ENCODE results near the gene LIPM. TPM values are rescaled to one million over a fixed set of nuclear protein-coding genes. Genes with fewer than 3 reads are reported as not detected.

Gene LIPM
- not detected in 2 replicates for polyA plus RNA-seq (2011; rRNA removed)
- not detected in 2 replicates for polyA plus RNA-seq (2012; cell fraction: cytosol; rRNA removed)
- not detected in 2 replicates for polyA plus RNA-seq (2012; cell fraction: nucleus; rRNA removed)
- polyA plus RNA-seq (2017; fragmentation: RNase III; extraction: RNeasy Plus Mini Kit Qiagen cat#74134 plus additional on column Dnase treatment), result not detected in 3 replicates
- polyA minus RNA-seq (2011; rRNA and poly(A)+ RNA removed), result not detected in 2 replicates

DNA sequence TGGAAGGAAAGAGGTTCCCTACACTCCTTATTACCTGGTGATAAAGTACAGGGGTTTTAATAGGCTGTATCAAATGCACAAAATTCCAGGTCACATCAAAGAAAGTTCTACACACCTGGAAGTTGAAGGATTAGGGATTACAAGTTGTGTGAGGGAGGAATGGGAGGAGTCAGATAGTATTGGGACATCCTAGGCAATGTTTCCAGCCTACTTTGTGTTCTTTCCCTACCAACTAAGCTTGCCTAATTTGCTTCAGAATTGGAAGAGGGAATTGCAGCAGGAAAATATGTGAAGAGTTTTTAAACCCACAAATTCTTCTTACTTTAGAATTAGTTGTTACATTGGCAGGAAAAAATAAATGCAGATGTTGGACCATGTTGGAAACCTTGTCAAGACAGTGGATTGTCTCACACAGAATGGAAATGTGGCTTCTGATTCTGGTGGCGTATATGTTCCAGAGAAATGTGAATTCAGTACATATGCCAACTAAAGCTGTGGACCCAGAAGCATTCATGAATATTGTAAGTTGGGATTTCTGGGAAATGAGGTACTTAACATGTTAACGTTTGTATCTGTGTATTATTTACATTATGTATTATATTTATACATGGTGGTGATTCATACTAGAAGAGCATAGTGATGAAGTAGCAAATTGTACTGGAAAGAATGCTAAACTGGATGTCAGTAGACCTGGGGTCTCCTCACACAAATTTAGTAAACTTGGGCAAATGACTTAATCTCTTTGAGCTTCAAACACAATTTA, at the start of gene LIPM:
Gene LIPM (plus strand): TSS at position 208 of the 763 bp plus-strand sequence. CDS start 167 bp downstream, at position 375.
- no peak for FAIRE-seq
- WGBS (ENCODE audit: missing lambda C conversion rate), result 37% methylated on average over 2 of the region's 2 CpGs
- TF ChIP-seq, protein P1, sequence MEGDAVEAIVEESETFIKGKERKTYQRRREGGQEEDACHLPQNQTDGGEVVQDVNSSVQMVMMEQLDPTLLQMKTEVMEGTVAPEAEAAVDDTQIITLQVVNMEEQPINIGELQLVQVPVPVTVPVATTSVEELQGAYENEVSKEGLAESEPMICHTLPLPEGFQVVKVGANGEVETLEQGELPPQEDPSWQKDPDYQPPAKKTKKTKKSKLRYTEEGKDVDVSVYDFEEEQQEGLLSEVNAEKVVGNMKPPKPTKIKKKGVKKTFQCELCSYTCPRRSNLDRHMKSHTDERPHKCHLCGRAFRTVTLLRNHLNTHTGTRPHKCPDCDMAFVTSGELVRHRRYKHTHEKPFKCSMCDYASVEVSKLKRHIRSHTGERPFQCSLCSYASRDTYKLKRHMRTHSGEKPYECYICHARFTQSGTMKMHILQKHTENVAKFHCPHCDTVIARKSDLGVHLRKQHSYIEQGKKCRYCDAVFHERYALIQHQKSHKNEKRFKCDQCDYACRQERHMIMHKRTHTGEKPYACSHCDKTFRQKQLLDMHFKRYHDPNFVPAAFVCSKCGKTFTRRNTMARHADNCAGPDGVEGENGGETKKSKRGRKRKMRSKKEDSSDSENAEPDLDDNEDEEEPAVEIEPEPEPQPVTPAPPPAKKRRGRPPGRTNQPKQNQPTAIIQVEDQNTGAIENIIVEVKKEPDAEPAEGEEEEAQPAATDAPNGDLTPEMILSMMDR (IDR thresholded peaks at IDR 0.05), result no peak
- no peak for TF ChIP-seq RNF2 (IDR thresholded peaks at IDR 0.05; ENCODE audit: borderline replicate concordance, low read depth)
- no peak for TF ChIP-seq RARB (CRISPR knock-in tag; IDR thresholded peaks at IDR 0.05)
- TF ChIP-seq HOXB13 (CRISPR knock-in tag; IDR thresholded peaks at IDR 0.05; ENCODE audit: low read depth), result no peak
- no peak for TF ChIP-seq HMGXB4 (CRISPR knock-in tag; IDR thresholded peaks at IDR 0.05; ENCODE audit: borderline replicate concordance)
- TF ChIP-seq NR3C1 (IDR thresholded peaks at IDR 0.05), result no peak
- TF ChIP-seq EHF (CRISPR knock-in tag; IDR thresholded peaks at IDR 0.05), result no peak
- no peak for TF ChIP-seq EP300 (IDR thresholded peaks at IDR 0.05)
- TF ChIP-seq ZC3H11A (IDR thresholded peaks at IDR 0.05), result no peak
- TF ChIP-seq ESRRA (IDR thresholded peaks at IDR 0.05; ENCODE audit: borderline replicate concordance, low read length), result no peak
- TF ChIP-seq ELK1 (IDR thresholded peaks at IDR 0.05; ENCODE audit: low read depth, low read length), result no peak
- TF ChIP-seq, protein P2, sequence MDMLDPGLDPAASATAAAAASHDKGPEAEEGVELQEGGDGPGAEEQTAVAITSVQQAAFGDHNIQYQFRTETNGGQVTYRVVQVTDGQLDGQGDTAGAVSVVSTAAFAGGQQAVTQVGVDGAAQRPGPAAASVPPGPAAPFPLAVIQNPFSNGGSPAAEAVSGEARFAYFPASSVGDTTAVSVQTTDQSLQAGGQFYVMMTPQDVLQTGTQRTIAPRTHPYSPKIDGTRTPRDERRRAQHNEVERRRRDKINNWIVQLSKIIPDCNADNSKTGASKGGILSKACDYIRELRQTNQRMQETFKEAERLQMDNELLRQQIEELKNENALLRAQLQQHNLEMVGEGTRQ (IDR thresholded peaks at IDR 0.05), result no peak
- TF ChIP-seq CEBPB (IDR thresholded peaks at IDR 0.05), result no peak
- TF ChIP-seq FOSB (CRISPR knock-in tag; IDR thresholded peaks at IDR 0.05), result no peak
- no peak for TF ChIP-seq CHD4 (IDR thresholded peaks at IDR 0.05; ENCODE audit: borderline replicate concordance)
- TF ChIP-seq BHLHE40 (IDR thresholded peaks at IDR 0.05; ENCODE audit: low read depth, low read length), result no peak
- no peak for TF ChIP-seq TFCP2L1 (CRISPR knock-in tag; IDR thresholded peaks at IDR 0.05)
- TF ChIP-seq KDM5A (IDR thresholded peaks at IDR 0.05), result no peak
- H3K27ac ChIP-seq, result no peak within 1 kb of the TSS
- peaks cover 5% of the 10 kb centered on the region; the same call in 1 of the 3 replicates for H3K4me1 ChIP-seq
- H3K4me3 ChIP-seq, result no peak within 1 kb of the TSS
- DNase-seq (ENCODE audit: low read depth in 1 of 2, low spot score in 1 of 2), result no peak
- no peak within 1 kb of the TSS for H3K4me2 ChIP-seq
- ChIA-PET POLR2A (no interaction called here), CTCF (interaction anchor here (1.0 to 1.8 kb wide), 5 partner anchors 8 to 238 kb away, joined by 3 to 5 read pairs (median 4); partner anchors contain the start of gene RNLS)
- no peak for ATAC-seq
- H3K9me3 ChIP-seq, result no peaks in the 10 kb centered on the region

DNA sequence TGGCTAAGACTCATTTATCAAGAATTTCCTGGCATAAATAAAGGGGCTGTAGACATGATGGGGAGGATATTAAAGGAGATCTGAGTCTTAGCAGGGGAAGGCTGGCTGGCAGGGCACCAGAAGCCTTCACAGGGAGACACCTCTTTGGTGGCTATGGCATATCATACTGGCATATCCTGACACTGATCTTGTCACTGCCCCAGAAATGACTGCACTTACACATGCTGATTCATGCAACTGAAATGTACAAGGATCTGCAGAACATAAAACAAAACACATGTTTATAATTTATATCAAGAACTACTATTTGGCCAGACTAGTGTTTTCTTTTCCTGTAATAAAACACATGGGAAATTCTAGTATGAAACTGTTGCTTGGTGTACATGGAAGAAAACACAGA, 48.2 kb upstream of the LIPM start:
- DNase-seq (ENCODE audit: low read depth in 1 of 2, low spot score in 1 of 2) (no peak), ATAC-seq (no peak), FAIRE-seq (no peak)
- ChIA-PET POLR2A (no interaction called here), CTCF (no interaction called here)
- Histone ChIP-seq H3K4me3 (no peak overlapping the region), H3K4me1 (no peaks in the 10 kb centered on the region), H3K9me3 (no peaks in the 10 kb centered on the region), H3K4me2 (no peak overlapping the region), H3K27ac (no peak overlapping the region)
- TF ChIP-seq RARB (CRISPR knock-in tag; IDR thresholded peaks at IDR 0.05) (no peak), ZC3H11A (IDR thresholded peaks at IDR 0.05) (no peak), KDM5A (IDR thresholded peaks at IDR 0.05) (no peak), ATOH8 (CRISPR knock-in tag; IDR thresholded peaks at IDR 0.05; ENCODE audit: low read depth) (no peak), RNF2 (IDR thresholded peaks at IDR 0.05; ENCODE audit: borderline replicate concordance, low read depth) (no peak), EHF (CRISPR knock-in tag; IDR thresholded peaks at IDR 0.05) (no peak), CBX2 (IDR thresholded peaks at IDR 0.05; ENCODE audit: borderline replicate concordance, low read depth) (no peak), TP53 (CRISPR knock-in tag; IDR thresholded peaks at IDR 0.05) (no peak), PHF8 (IDR thresholded peaks at IDR 0.05; ENCODE audit: borderline replicate concordance, low read depth) (no peak), JUNB (IDR thresholded peaks at IDR 0.05) (no peak), CBX8 (IDR thresholded peaks at IDR 0.05) (no peak), HOXA7 (CRISPR knock-in tag; IDR thresholded peaks at IDR 0.05) (no peak), HEYL (CRISPR knock-in tag; IDR thresholded peaks at IDR 0.05) (no peak), NFE2L2 (conservative IDR thresholded peaks at IDR 0.05; ENCODE audit: low read length) (no peak), HOXB5 (CRISPR knock-in tag; IDR thresholded peaks at IDR 0.05) (no peak), HMGXB4 (CRISPR knock-in tag; IDR thresholded peaks at IDR 0.05; ENCODE audit: borderline replicate concordance) (no peak)
